HCT116 (cell line): ENCODE data around the gene ACOXL.

Experiments
- CEBPB ChIP-seq: IDR thresholded peaks from 2 replicates; pipeline ENCODE4 v1.6.1; 2012; ENCODE audit warnings: low read depth
- CTCF ChIP-seq, 3 experiments: fragments of 200-600 bp in 1 of 3; sonication (generic) in 1 of 3; IDR thresholded peaks in 2 of 3; conservative IDR thresholded peaks in 1 of 3; 2 replicates each; pipeline ENCODE4 v1.5.1; 2012 to 2017; ENCODE audit warnings: low read depth in 2 of 3, low read length in 2 of 3, antibody characterized with exemption in 1 of 3, borderline replicate concordance in 1 of 3, control low read depth in 1 of 3, mild to moderate bottlenecking in 1 of 3, mixed read lengths in 1 of 3, mixed run types in 1 of 3, moderate library complexity in 1 of 3; ENCODE audit not compliant: insufficient read depth in 1 of 3
- EGR1 ChIP-seq: IDR thresholded peaks from 2 replicates; pipeline ENCODE4 v1.6.1; 2012; ENCODE audit warnings: low read depth
- EZH2 ChIP-seq: fragments of 200-600 bp; sonication (generic); IDR thresholded peaks from 2 replicates; pipeline ENCODE4 v1.6.1; 2017; ENCODE audit warnings: antibody characterized with exemption, mixed run types
- EZH2phosphoT487 ChIP-seq: fragments of 200-600 bp; IDR thresholded peaks from 2 replicates; pipeline ENCODE4 v1.6.1; 2018; ENCODE audit warnings: antibody characterized with exemption, borderline replicate concordance
- MAX ChIP-seq: IDR thresholded peaks from 2 replicates; pipeline ENCODE4 v1.6.1; 2012
- POLR2A ChIP-seq: IDR thresholded peaks from 2 replicates; pipeline ENCODE4 v1.7.0; 2011; ENCODE audit warnings: borderline replicate concordance; ENCODE audit not compliant: insufficient read depth, insufficient read length; ENCODE audit errors: extremely low read depth
- POLR2AphosphoS5 ChIP-seq: IDR thresholded peaks from 2 replicates; pipeline ENCODE4 v1.6.1; 2011; ENCODE audit warnings: mild to moderate bottlenecking, low read depth, low read length, moderate library complexity
- SIN3A ChIP-seq: IDR thresholded peaks from 2 replicates; pipeline ENCODE4 v1.6.1; 2012; ENCODE audit warnings: low read depth
- SP1 ChIP-seq: IDR thresholded peaks from 2 replicates; pipeline ENCODE4 v1.6.1; 2012; ENCODE audit warnings: low read depth
- SRF ChIP-seq: IDR thresholded peaks from 2 replicates; pipeline ENCODE4 v1.6.1; 2012; ENCODE audit warnings: low read depth
- TCF7L2 ChIP-seq: IDR thresholded peaks from 2 replicates; pipeline ENCODE4 v1.7.0; 2011; ENCODE audit warnings: borderline replicate concordance, inconsistent platforms; ENCODE audit not compliant: insufficient read depth, insufficient read length; ENCODE audit errors: extremely low read depth
- YY1 ChIP-seq: IDR thresholded peaks from 2 replicates; pipeline ENCODE4 v1.6.1; 2011; ENCODE audit warnings: low read length, low read depth, moderate library complexity, mild to moderate bottlenecking; ENCODE audit not compliant: insufficient replicate concordance; ENCODE audit errors: extremely low read depth
- ZBTB33 ChIP-seq: IDR thresholded peaks from 2 replicates; pipeline ENCODE4 v1.6.1; 2011; ENCODE audit warnings: mild to moderate bottlenecking, low read length, moderate library complexity; ENCODE audit not compliant: insufficient replicate concordance; ENCODE audit errors: extremely low read depth

- no peak for TF ChIP-seq CEBPB
- TF ChIP-seq YY1 = no peak
- TF ChIP-seq SIN3A = no peak
- TF ChIP-seq CTCF (IDR thresholded peaks at IDR 0.05 in 2 of 3, conservative IDR thresholded peaks at IDR 0.05 in 1 of 3; ENCODE audit: borderline replicate concordance in 1 of 3, insufficient read depth in 1 of 3, low read depth in 2 of 3, low read length in 2 of 3) = no peak
- TF ChIP-seq MAX = no peak
- TF ChIP-seq EZH2phosphoT487 = no peak
- TF ChIP-seq POLR2A = no peak
- TF ChIP-seq POLR2AphosphoS5 = no peak
- no peak for TF ChIP-seq EZH2
- no peak for TF ChIP-seq EGR1
- no peak for TF ChIP-seq SRF
- no peak for TF ChIP-seq SP1
- TF ChIP-seq ZBTB33 = no peak
- no peak for TF ChIP-seq TCF7L2
Measured at GRCh38 chr2:110847651-110848050, 115.3 kb downstream of the ACOXL start.
